H1 (cell line): ENCODE data around the gene LPCAT1. TPM values are rescaled to one million over a fixed set of nuclear protein-coding genes. Genes with fewer than 3 reads are reported as not detected.

Experiments
- CHD1 ChIP-seq: IDR thresholded peaks from 2 replicates; pipeline ENCODE4 v1.6.1; 2012; ENCODE audit warnings: low read depth, low read length, improper control_type of control experiment
- GTF2F1 ChIP-seq: IDR thresholded peaks from 2 replicates; pipeline ENCODE4 v1.6.1; 2012; ENCODE audit warnings: low read depth, low read length, improper control_type of control experiment, borderline replicate concordance
- HDAC2 ChIP-seq, 2 experiments: fragments of 300-600 bp in 1 of 2; sonication (generic) in 1 of 2; IDR thresholded peaks; 2 replicates each; pipeline ENCODE4 v1.6.1; 2011 to 2012; ENCODE audit warnings: low read depth in 2 of 2, low read length in 2 of 2, mild to moderate bottlenecking in 2 of 2, moderate library complexity in 2 of 2, borderline replicate concordance in 1 of 2, inconsistent platforms in 1 of 2
- JUND ChIP-seq: IDR thresholded peaks from 2 replicates; pipeline ENCODE4 v1.6.1; 2011; ENCODE audit warnings: mild to moderate bottlenecking, improper control_type of control experiment, low read length
- SP2 ChIP-seq: IDR thresholded peaks from 2 replicates; pipeline ENCODE4 v1.6.1; 2012; ENCODE audit warnings: mild to moderate bottlenecking, low read length, inconsistent platforms
- TAF7 ChIP-seq: optimal IDR thresholded peaks from 2 replicates; pipeline ENCODE3; 2011; ENCODE audit warnings: low read depth, mild to moderate bottlenecking, inconsistent platforms, low read length, moderate library complexity, borderline replicate concordance
- TBP ChIP-seq: IDR thresholded peaks from 2 replicates; pipeline ENCODE4 v1.6.1; 2011; ENCODE audit warnings: low read depth, low read length, improper control_type of control experiment
- YY1 ChIP-seq: IDR thresholded peaks from 2 replicates; pipeline ENCODE4 v1.6.1; 2011; ENCODE audit warnings: low read depth, mild to moderate bottlenecking, low read length
- polyA plus RNA-seq, 7 experiments: library from polyadenylated mRNA; depleted of rRNA in 3 of 7; stranded (reverse) in 5 of 7; unstranded in 2 of 7; fragments of >200 nt in 5 of 7; fragments of 200-250 nt in 2 of 7; gene quantifications; 1 replicate in 5 of 7; 2 replicates in 1 of 7; 4 replicates in 1 of 7; pipeline versions ENCODE4 v1.2.1 to v1.2.3, GENCODE V29; 2011 to 2013; ENCODE audit warnings: missing spikeins in 2 of 7, mixed read lengths in 2 of 7
- total RNA-seq: library from RNA; stranded (reverse); fragmentation: NEBNext Ultra II Directional; extraction: Animal tissue kit (Norgen Biotek cat#: 25700); gene quantifications from 2 replicates; pipeline ENCODE4 v1.2.1, GENCODE V29; 2021

Gene LPCAT1
- total and polyA plus RNA-seq, 2 of the 8 experiments (the other 6 are each of a cell fraction or from before 2014, with no cell fraction given): 107 to 260 TPM

DNA sequence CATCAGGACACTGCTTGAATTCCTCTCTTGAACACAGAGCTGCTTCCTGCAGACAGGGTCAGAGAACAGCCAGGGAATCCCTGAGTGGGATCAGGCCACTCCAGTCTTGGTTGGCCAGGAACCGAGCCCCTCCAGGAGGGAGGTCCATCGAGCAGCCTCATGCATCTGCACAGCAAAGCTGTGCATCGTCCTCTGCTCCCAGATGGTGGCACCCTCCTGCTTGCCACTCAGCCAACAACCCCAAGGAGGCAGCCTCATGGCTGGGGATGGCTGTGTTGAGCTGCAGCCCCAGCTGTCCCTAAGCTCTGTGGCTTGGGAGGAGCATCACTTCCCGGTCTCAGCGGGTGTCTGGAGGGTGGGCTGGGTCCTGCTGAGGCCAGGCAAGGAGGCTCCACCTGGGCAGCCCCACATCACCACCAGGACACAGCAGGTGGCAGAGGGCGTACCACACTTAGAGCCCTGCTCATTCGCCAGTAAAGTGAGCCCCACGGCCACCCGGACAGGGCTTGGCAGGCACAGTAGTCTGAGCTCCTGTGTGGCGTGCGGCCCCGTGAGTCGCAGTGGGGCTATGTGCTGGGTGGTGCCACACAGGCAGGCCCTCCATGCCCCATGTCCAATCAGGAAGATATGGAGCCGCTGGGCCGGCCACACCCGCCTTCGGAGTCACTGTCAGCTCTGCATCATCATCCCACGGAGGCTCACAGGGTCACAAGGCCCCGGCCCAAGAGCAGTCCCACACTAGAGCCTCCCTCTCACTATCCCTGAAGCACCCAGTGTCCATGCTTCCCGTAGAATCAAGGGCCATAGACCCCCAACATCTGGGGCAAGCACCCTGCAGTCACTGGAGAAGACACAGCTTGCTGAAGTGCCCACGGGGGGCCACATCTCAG lies 11.9 kb downstream of the LPCAT1 start (continued):
- TF ChIP-seq TBP (no peak), YY1 (no peak), JUND (no peak), GTF2F1 (no peak), CHD1 (no peak), HDAC2 (IDR thresholded peaks at IDR 0.05; ENCODE audit: borderline replicate concordance in 1 of 2, low read depth in 2 of 2, low read length in 2 of 2) (no peak), TAF7 (no peak), SP2 (no peak)
